KOPT-K1 (cell line): ENCODE measurements around the gene CCDC24.

ENCODE experiments used
- H3K27ac ChIP-seq: fragments of 200-600 bp; sonication (generic); 2 replicates; pipeline ENCODE4 v1.5.1; 2016; ENCODE audit warnings: antibody characterized with exemption, mild to moderate bottlenecking, low read depth, low read length; ENCODE audit not compliant: poor library complexity, severe bottlenecking
- H3K36me3 ChIP-seq: fragments of 200-600 bp; sonication (generic); 2 replicates; pipeline ENCODE4 v1.5.1; 2017; ENCODE audit warnings: antibody characterized with exemption, mild to moderate bottlenecking, low read length, moderate library complexity; ENCODE audit not compliant: insufficient read depth
- H3K9me3 ChIP-seq: fragments of 200-600 bp; sonication (generic); 2 replicates; pipeline ENCODE4 v1.5.1; 2017; ENCODE audit warnings: antibody characterized with exemption, low read length, mild to moderate bottlenecking; ENCODE audit not compliant: insufficient read depth, poor library complexity, severe bottlenecking

CCDC24 gene

GRCh38 chr1:44043176-44044070, 52.0 kb downstream of the CCDC24 start:
- no peak overlapping the region for H3K27ac ChIP-seq
- no peaks in the 10 kb centered on the region for H3K9me3 ChIP-seq
- no peaks in the 10 kb centered on the region for H3K36me3 ChIP-seq

GRCh38 chr1:44044071-44044801, 52.8 kb downstream of the CCDC24 start:
- Histone ChIP-seq H3K9me3 (no peaks in the 10 kb centered on the region), H3K36me3 (no peaks in the 10 kb centered on the region), H3K27ac (no peak overlapping the region)

- Histone ChIP-seq H3K36me3 (no peaks in the 10 kb centered on the region), H3K9me3 (no peaks in the 10 kb centered on the region), H3K27ac (no peak overlapping the region)
Measured at GRCh38 chr1:44045064-44045463, 53.7 kb downstream of the CCDC24 start.
